ENCODE measurements around the gene LYPD3. TPM values are rescaled to one million over a fixed set of nuclear protein-coding genes. Genes with fewer than 3 reads are reported as not detected.
"Not testable (repeated sequence)": the region's sequence is repeated elsewhere in the genome, so short reads cannot be mapped to it uniquely, and the experiment has no call there.

The LYPD3 gene
- total RNA-seq, 1 donor from 2014 or later, result not detected

GRCh38 chr19:43439709-43440063 is 25.7 kb downstream of the LYPD3 start:
- DNase-seq (ENCODE audit: low spot score), result no peak
- intact Hi-C loops (cut with DNase I), result no loop called here

- no peak for DNase-seq (ENCODE audit: low spot score)
Observed at GRCh38 chr19:43439032-43439708, 26.2 kb downstream of the LYPD3 start.

GRCh38 chr19:43438291-43439031 is 26.9 kb downstream of the LYPD3 start:
- intact Hi-C loops (cut with DNase I), result no loop called here
- DNase-seq (ENCODE audit: low spot score), result no peak

More at GRCh38 chr19:43439032-43439708, 26.2 kb downstream of the LYPD3 start:
- intact Hi-C loops (cut with DNase I), result no loop called here

GRCh38 chr19:43437712-43438111 is 27.7 kb downstream of the LYPD3 start:
- DNase-seq (ENCODE audit: low spot score), result no peak
- intact Hi-C loops (cut with DNase I), result no loop called here

DNA sequence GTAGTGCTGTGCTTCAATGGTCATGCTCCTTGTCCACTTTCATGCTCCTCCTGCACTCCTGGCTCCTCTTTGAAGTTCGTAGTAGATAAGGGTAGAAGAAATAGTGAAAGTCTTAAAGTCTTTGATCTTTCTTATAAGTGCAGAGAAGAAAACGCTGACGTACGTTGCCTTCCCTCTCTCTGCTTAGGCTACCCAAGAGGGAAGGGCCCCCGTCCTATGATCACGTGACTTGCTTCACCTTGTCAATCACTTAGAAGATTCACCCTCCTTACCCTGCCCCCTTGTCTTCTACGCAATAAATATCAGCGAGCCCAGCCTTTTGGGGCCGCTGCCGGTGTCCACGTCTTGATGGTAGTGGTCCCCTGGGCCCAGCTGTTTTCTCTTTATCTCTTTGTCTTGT is 28.1 kb downstream of the LYPD3 start:
- intact Hi-C loops (cut with DNase I); DNase-seq (ENCODE audit: low spot score): not testable (repeated sequence)

- no peak for DNase-seq (ENCODE audit: low spot score)
- intact Hi-C loops (cut with DNase I), result no loop called here
Observed at GRCh38 chr19:43435775-43436174, 29.6 kb downstream of the LYPD3 start.

GRCh38 chr19:43433689-43434088 is 31.7 kb downstream of the LYPD3 start:
- no peak for DNase-seq (ENCODE audit: low spot score)
- intact Hi-C loops (cut with DNase I), result no loop called here

DNA sequence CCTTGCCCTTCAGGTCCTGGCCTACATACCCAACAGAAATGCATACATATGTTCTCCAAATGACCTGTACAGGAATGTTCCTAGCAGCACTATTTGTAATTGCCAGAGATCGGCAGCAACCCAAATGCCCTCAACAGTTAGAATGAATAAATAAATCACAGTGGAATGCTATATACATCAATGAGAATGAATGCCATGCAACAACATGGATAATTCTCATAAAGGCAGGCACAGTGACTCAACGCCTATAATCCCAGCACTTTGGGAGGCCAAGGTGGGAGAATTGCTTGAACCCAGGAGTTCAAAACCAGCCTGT is 32.1 kb downstream of the LYPD3 start:
- intact Hi-C loops (cut with DNase I), result no loop called here
- no peak for DNase-seq (ENCODE audit: low spot score)

DNA sequence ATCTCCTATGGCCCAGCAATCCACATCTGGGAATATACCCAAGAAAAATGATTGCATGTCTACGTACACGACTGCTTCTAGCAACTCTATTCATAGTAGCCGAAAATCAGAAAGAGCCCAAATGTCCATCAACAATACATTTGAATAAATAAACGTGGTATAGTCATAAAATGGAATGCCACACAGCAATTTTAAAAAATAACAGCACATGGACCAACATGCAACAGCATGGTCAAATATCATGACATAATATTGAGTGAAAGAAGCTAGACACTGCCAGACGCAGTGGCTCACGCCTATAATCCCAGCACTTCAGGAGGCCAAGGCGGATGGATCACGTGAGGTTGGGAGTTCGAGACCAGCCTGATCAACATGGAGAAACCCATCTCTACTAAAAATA is 34.4 kb downstream of the LYPD3 start:
- intact Hi-C loops (cut with DNase I), result no loop called here
- no peak for DNase-seq (ENCODE audit: low spot score)

GRCh38 chr19:43430142-43430710 is 35.2 kb downstream of the LYPD3 start:
- intact Hi-C loops (cut with DNase I), result no loop called here
- DNase-seq (ENCODE audit: low spot score), result no peak

GRCh38 chr19:43429395-43429794 is 36.0 kb downstream of the LYPD3 start:
- intact Hi-C loops (cut with DNase I), result no loop called here
- DNase-seq (ENCODE audit: low spot score), result no peak

DNA sequence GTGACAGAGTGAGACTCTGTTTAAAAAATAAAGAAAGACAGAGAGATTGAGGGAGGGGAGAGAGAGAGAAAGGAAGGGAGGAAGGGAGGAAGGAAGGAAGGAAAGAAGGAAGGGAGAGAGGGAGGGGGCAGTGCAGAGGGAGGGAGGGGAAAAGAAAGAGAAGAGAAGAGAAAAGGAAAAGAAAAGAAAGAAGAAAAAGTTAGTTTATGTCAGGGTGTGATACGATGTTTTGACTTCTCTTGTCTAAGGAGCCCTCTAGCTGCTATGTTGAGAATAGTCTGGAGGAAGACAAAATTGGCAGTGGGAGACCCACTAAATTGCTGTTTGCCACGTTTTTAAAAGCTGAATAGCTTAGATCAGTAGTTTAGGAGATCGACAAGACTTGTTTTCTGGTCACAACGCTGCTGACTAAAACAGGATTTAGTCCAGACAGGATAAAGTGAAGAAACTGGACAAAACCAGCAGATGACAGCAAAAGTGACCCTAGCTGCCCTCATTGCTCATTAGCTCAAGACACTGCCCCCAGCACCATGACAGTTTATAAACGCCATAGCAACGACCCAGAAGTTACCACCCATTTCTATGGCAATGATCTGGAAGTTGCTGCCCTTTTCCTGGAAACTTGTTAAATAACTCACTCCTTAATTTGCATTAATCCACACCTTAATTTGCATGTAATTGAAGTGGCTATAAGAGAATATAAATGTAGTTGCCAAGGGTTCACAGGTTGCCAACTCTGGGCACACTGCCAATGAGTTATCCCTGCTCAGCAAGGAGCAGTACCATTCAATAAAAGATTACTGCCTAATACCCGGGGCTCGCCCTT is 39.6 kb downstream of the LYPD3 start:
- intact Hi-C loops (cut with DNase I), result no loop called here
- no peak for DNase-seq (ENCODE audit: low spot score)

- no peak for DNase-seq (ENCODE audit: low spot score)
- intact Hi-C loops (cut with DNase I), result no loop called here
Observed at GRCh38 chr19:43423779-43424178, 41.6 kb downstream of the LYPD3 start.

DNA sequence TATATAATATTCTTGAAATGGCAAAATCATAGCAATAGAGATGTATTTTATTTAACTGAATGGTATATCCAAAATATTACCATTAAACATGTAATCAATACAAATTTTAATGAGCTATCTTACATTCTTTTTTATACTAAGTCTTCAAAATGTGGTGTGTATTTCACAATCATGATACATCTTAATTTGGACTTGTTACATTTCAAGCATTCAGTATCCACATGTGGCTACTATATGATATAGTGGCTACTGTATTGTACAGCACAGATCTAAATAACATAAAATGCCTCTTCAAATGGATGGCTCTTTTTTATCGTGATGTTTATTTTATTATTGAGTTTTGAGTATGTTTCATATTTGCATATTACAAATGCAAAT is 42.7 kb downstream of the LYPD3 start:
- no peak for DNase-seq (ENCODE audit: low spot score)
- intact Hi-C loops (cut with DNase I), result no loop called here

DNA sequence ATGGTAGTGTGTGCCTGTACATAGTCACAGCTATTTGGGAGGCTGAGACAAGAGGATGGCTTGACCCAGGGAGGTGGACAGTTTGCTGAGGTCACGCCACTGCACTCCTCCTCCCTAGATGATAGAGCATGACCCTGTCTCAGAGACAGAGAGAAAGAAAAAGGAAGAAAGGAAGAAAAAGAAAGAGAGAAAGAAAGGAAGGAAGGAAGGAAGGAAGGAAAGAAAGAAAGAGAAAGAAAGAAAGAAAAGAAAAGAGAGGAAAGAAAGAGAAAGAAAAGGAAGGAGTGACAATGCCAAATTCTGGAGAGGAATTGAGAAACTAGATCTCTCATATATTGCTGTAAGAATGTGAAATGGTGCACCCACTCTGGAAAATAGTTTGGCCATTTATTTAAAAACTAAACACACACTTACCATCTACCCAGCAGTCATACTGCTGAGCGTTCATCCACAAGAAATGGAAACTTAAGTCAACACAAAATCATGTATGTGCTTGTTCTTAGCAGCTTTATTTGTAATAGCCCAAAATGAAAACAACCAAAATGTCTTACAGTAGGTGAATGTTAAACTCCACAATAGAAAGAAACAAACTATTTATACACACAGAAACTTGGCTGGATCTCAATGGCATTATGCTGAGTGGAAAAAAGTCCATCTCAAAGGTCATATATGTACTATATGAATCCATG is 43.3 kb downstream of the LYPD3 start:
- intact Hi-C loops (cut with DNase I), result no loop called here
- DNase-seq (ENCODE audit: low spot score), result no peak

DNA sequence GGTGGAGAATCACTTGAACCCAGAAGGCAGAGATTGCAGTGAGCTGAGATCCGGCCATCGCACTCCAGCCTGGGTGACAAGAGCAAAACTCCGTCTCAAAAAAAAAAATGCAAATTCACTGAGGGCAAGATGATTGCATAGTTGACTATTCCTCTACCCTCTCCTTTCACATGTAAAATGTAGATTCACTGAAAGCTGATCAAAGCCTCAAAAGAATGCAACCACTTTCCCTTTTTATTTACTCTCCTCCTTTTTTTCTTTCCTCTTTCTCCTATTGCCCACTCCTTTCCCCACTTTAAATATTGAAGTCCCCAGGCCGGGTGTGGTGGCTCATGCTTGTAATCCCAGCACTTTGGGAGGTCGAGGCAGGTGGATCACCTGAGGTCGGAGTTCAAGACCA is 44.5 kb downstream of the LYPD3 start:
- DNase-seq (ENCODE audit: low spot score), result no peak
- intact Hi-C loops (cut with DNase I), result no loop called here

GRCh38 chr19:43416951-43417623 is 48.3 kb downstream of the LYPD3 start:
- no peak for DNase-seq (ENCODE audit: low spot score)
- intact Hi-C loops (cut with DNase I), result no loop called here

DNA sequence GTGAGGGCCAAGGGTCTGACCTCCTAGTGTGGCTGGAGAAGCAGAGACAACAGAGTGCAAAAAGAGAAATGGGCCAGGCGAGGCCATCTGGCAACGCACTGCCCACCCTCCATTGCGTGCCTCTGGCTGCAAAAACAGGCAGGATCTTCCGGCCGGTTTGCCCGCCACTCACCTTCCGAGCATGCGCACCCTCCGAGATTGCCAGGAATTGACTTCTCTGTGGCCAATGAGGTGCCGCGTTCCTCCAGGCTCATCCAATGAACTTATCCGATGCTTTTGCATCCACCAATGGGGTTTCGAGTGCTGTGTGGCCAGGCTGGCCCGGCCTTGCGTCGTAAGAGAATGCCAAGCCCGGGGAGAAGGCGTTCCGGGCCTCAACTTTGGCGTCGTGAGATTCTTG is 50.9 kb downstream of the LYPD3 start, which contains the start of gene TEX101:
TSS of gene TEX101 (plus strand) at position 337 of the 400 bp plus-strand sequence. CDS start 1,030 bp downstream, outside the sequence.
- intact Hi-C loops (cut with DNase I), result no loop called here

DNA sequence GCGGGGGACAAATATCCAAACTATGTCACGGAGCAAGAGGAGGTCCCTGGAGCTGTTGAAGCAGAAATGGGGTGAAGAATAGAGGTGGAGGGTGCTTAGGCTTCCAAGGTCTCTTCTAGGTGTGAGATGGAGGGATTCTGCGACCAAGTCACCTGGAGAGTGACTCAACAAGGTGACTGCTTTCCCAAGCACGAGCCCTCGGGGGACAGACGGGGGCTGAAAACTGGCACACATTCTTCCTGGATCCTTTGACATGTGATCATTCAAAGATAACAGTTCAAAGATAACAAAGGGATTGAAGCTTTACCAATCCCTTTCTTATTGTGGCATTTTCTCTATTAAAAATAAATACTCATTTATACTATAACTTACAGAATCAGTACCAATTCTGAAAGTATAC is 53.0 kb downstream of the LYPD3 start:
- intact Hi-C loops (cut with DNase I), result no loop called here
- no peak for DNase-seq (ENCODE audit: low spot score)

More for the DNA sequence above, 50.9 kb downstream of the LYPD3 start, which contains the start of gene TEX101:
- DNase-seq (ENCODE audit: low spot score), result no peak
